K562 (cell line): ENCODE data around the gene FOXN3.

Source experiments
- BHLHE40 ChIP-seq: IDR thresholded peaks from 2 replicates; pipeline ENCODE4 v1.6.1; 2011; ENCODE audit warnings: low read length, improper control_type of control experiment
- KDM1A ChIP-seq, 2 experiments: fragments of 450-650 bp; IDR thresholded peaks; 2 replicates each; pipeline ENCODE4 v1.6.1; 2016; ENCODE audit warnings: mild to moderate bottlenecking in 2 of 2
- MYC ChIP-seq, 2 experiments: fragments of 250-450 bp in 1 of 2; sonication (Bioruptor Pico) in 1 of 2; IDR thresholded peaks; 2 replicates each; pipeline versions ENCODE4 v1.5.1 to v1.6.1; 2012 to 2021; ENCODE audit warnings: low read depth in 2 of 2, borderline replicate concordance in 1 of 2, improper control_type of control experiment in 1 of 2, low read length in 1 of 2, mild to moderate bottlenecking in 1 of 2, moderate library complexity in 1 of 2
- POLR2AphosphoS5 ChIP-seq: IDR thresholded peaks from 2 replicates; pipeline ENCODE4 v1.6.1; 2011; ENCODE audit warnings: mild to moderate bottlenecking, low read depth, low read length, moderate library complexity; ENCODE audit not compliant: control insufficient read depth, insufficient read depth
- XRCC5 ChIP-seq: fragments of 200-400 bp; formaldehyde crosslinking; IDR thresholded peaks from 2 replicates; pipeline ENCODE4 v1.6.1; 2017; ENCODE audit warnings: low read depth, mild to moderate bottlenecking, low read length
- ZNF174 ChIP-seq: fragments of 250-450 bp; sonication (Bioruptor Pico); IDR thresholded peaks from 2 replicates; pipeline ENCODE4 v1.4.0; 2020; ENCODE audit warnings: mild to moderate bottlenecking
- ZNF561 ChIP-seq: fragments of 450-650 bp; formaldehyde crosslinking; conservative IDR thresholded peaks from 2 replicates; pipeline ENCODE4 v1.4.0; 2020; ENCODE audit warnings: mild to moderate bottlenecking, moderate library complexity
- TF ChIP-seq, protein P1 (sequence below), 3 experiments: IDR thresholded peaks in 2 of 3; conservative IDR thresholded peaks in 1 of 3; 2 replicates each; pipeline ENCODE4 v1.5.1; 2011 to 2012; ENCODE audit warnings: low read length in 3 of 3, mild to moderate bottlenecking in 3 of 3, control low read depth in 2 of 3, improper control_type of control experiment in 1 of 3, inconsistent platforms in 1 of 3, low read depth in 1 of 3, mixed read lengths in 1 of 3, moderate library complexity in 1 of 3; ENCODE audit not compliant: insufficient read depth in 2 of 3

DNA sequence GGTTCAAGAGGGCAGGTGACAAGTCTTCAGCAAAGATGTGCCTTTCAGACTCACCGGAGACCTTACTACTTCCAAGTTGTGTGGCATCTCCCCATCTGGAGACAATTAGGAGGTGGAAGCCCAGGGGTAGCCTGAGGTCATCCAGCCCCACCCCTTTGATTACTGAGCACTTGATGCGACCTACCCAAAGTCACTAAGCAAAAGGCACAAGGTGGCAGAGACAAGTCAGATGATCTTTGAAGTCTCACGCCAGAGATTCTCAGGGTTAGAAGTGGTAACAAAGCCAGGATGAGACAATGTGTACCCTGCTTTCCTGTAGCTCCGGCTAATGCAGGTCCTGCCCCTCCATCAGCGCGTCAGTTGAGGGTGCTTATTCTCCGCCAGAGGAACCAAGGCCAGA is 1.4 kb upstream of the FOXN3 start:
- TF ChIP-seq BHLHE40 (no peak), POLR2AphosphoS5 (no peak), MYC (IDR thresholded peaks at IDR 0.05; ENCODE audit: low read depth, low read length) (no peak), MYC (CRISPR knock-in tag; IDR thresholded peaks at IDR 0.05; ENCODE audit: borderline replicate concordance, low read depth) (no peak), ZNF174 (CRISPR knock-in tag) (no peak), ZNF561 (CRISPR knock-in tag) (no peak), XRCC5 (no peak), KDM1A (IDR thresholded peaks at IDR 0.05) (no peak)
- TF ChIP-seq, protein P1, sequence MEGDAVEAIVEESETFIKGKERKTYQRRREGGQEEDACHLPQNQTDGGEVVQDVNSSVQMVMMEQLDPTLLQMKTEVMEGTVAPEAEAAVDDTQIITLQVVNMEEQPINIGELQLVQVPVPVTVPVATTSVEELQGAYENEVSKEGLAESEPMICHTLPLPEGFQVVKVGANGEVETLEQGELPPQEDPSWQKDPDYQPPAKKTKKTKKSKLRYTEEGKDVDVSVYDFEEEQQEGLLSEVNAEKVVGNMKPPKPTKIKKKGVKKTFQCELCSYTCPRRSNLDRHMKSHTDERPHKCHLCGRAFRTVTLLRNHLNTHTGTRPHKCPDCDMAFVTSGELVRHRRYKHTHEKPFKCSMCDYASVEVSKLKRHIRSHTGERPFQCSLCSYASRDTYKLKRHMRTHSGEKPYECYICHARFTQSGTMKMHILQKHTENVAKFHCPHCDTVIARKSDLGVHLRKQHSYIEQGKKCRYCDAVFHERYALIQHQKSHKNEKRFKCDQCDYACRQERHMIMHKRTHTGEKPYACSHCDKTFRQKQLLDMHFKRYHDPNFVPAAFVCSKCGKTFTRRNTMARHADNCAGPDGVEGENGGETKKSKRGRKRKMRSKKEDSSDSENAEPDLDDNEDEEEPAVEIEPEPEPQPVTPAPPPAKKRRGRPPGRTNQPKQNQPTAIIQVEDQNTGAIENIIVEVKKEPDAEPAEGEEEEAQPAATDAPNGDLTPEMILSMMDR (IDR thresholded peaks at IDR 0.05 in 2 of 3, conservative IDR thresholded peaks at IDR 0.05 in 1 of 3; ENCODE audit: insufficient read depth in 2 of 3, low read depth in 1 of 3, low read length in 3 of 3): no peak
